ENCODE data around the gene ANO2. TPM values are rescaled to one million over a fixed set of nuclear protein-coding genes. Genes with fewer than 3 reads are reported as not detected.

The ANO2 gene
- total RNA-seq (not detected), polyA plus RNA-seq (not detected)

DNA sequence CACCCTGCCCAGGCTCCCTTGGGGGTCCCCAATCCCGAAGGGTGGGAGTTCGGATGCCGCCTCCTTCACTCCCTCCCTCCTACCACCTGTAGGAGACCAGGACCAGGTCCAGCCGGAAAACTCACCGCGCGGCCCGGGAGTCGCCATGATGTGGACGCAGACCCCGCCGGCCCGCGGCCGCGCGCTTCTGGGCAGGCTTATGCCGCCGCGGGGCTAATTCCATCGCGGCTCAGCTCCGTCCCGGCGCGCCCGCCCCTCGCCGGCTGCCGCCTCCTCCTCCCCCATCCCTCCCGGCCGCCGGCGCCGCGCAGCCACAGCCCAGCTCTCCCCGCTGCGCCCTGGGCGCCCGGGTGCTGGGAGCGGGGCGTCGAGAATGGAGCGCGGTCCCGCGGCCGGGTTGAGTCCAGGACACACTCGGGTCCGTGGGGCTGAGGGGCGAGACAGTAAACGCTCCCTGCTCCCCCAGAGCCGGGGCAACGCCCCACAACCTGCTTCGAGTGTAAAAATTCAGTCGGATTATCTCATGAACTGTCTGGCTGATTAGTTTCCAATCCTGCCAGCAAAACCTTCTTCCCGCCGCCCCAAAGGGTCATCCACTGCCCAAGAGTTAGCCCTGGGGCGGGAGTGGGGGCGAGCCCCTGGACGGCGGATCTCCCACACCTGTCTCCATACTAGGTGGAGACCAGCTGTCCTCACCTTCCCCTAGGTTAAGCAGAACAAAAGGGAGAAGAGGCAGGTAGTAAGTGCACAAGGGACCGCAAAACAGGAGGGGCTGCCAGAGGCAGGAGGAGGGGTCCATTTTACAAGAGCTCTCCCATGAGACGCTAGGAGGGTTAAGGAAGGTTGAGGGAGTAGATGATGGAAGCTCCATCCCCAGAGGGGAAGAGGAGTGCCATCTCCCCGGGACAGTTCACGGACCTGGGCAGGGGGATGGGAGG lies at the start of gene ANO2:
Gene ANO2, minus strand, starts transcription at position 189 of the 938 bp plus-strand sequence. Its CDS starts 42 bp downstream, at position 147.
- H3K4me1 Mint-ChIP-seq = peaks cover 0 to 7% (median 0%) of the 10 kb centered on the region in 4 donors
- H3K4me3 Mint-ChIP-seq = peak within 1 kb of the TSS in 1 of 8 donors; percentile 54
- peaks cover 52 to 73% of the 10 kb centered on the region in 2 donors for H3K27me3 Mint-ChIP-seq

DNA sequence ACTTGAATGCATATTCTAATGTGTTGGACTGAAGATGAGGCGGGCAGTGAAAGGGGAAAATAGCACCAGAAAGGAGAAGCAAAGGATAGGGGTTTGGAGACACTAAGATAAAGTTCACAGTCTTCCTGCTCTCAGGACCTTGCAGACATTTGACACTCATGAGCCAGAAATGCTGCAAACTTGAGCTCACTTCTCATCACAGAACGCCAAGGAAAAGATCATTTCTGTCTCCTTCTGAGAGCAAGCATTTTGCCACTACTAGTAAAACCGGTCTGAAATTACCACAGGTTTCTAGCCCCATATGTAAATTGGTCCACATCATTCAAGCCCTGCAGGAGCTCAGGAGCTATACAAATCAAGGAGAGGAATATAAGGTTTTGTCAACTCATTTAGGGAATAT lies 44.6 kb upstream of the ANO2 start:
- CTCF ChIA-PET (ENCODE audit: partially characterized antibody) = interaction anchor here (0.7 to 8.7 kb wide), 19 partner anchors 7 to 297 kb away, joined by 3 to 186 read pairs (median 6); no protein-coding TSS in a partner anchor
- Mint-ChIP-seq H3K9me3 (no peaks in the 10 kb centered on the region), H3K27ac (no peak overlapping the region), H3K4me1 (peaks cover 0 to 2% (median 0%) of the 10 kb centered on the region in 4 donors), H3K4me3 (no peak overlapping the region), H3K27me3 (peaks cover 3 to 13% of the 10 kb centered on the region in 2 donors), H3K36me3 (no peaks in the 10 kb centered on the region)
- POLR2A ChIA-PET (ENCODE audit: partially characterized antibody) = no interaction called here
- DNase-seq = no peak
- no peaks in the 10 kb centered on the region for H3K27me3 ChIP-seq (ENCODE audit: insufficient read depth, low read length)
- H3K4me1 ChIP-seq (ENCODE audit: insufficient read depth, low read length) = no peaks in the 10 kb centered on the region
- intact Hi-C loops (cut with micrococcal nuclease) = no loop called here
- no peaks in the 10 kb centered on the region for H3K36me3 ChIP-seq (ENCODE audit: insufficient read depth, low read length)
- no peak overlapping the region for H3K27ac ChIP-seq (ENCODE audit: low read depth, low read length)
- no peaks in the 10 kb centered on the region for H3K9me3 ChIP-seq (ENCODE audit: control insufficient read depth in 1 of 2, low read length in 2 of 2)
- H3K4me3 ChIP-seq (ENCODE audit: low read length in 2 of 2) = no peak overlapping the region

More for the DNA sequence above, at the start of gene ANO2:
- Histone ChIP-seq H3K27ac (ENCODE audit: low read depth, low read length) (no peak within 1 kb of the TSS), H3K27me3 (ENCODE audit: insufficient read depth, low read length) (peaks cover 5% of the 10 kb centered on the region), H3K4me3 (ENCODE audit: low read length in 2 of 2) (no peak within 1 kb of the TSS), H3K36me3 (ENCODE audit: insufficient read depth, low read length) (no peaks in the 10 kb centered on the region), H3K4me1 (ENCODE audit: insufficient read depth, low read length) (no peaks in the 10 kb centered on the region), H3K9me3 (ENCODE audit: control insufficient read depth in 1 of 2, low read length in 2 of 2) (no peaks in the 10 kb centered on the region)
- intact Hi-C loops (cut with micrococcal nuclease) = no loop called here
- ChIA-PET POLR2A (ENCODE audit: partially characterized antibody) (no interaction called here), CTCF (ENCODE audit: partially characterized antibody) (no interaction called here)
- no peaks in the 10 kb centered on the region for H3K36me3 Mint-ChIP-seq
- no peak within 1 kb of the TSS for H3K27ac Mint-ChIP-seq
- DNase-seq = no peak
- peaks cover 0 to 3% (median 0%) of the 10 kb centered on the region in 8 donors for H3K9me3 Mint-ChIP-seq

DNA sequence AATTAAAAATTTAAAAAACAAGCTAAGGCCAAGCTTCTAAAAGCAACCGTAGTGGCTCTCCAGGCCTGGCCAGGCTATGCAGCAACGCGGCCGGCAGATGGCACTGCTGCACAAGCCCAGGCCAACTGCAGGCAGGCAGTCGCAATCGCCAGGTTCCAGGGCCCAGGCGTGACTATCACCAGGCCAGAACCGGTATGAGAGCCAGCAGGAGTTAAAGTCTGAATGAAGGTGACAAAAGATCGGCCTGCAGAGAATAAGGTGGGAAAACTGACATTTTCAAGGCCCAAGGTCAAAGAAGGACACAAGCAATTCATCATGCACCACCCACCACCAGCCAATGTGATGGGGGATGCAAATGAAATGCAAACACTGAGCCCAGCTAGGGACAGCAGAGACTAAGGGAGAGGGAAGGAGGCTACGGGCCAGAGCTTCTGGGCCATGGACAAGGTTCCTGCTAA lies 43.6 kb upstream of the ANO2 start:
- peak; percentile 47 to 60 (median 55) for DNase-seq
- H3K4me1 ChIP-seq (ENCODE audit: insufficient read depth, low read length) = no peaks in the 10 kb centered on the region
- Mint-ChIP-seq H3K27me3 (peaks cover 3 to 6% of the 10 kb centered on the region in 2 donors), H3K4me3 (no peak overlapping the region), H3K36me3 (no peaks in the 10 kb centered on the region), H3K27ac (no peak overlapping the region), H3K9me3 (no peaks in the 10 kb centered on the region), H3K4me1 (peaks cover 0 to 2% (median 0%) of the 10 kb centered on the region in 4 donors)
- POLR2A ChIA-PET (ENCODE audit: partially characterized antibody) = no interaction called here
- CTCF ChIA-PET (ENCODE audit: partially characterized antibody) = interaction anchor here (0.6 to 8.7 kb wide), 35 partner anchors 8 to 332 kb away, joined by 3 to 186 read pairs (median 4); no protein-coding TSS in a partner anchor
- intact Hi-C loops (cut with micrococcal nuclease) = loop anchor here (1.0 kb wide), 1 partner anchor 52 kb away; no protein-coding TSS in a partner anchor
- H3K4me3 ChIP-seq (ENCODE audit: low read length in 2 of 2) = no peak overlapping the region
- H3K9me3 ChIP-seq (ENCODE audit: control insufficient read depth in 1 of 2, low read length in 2 of 2) = no peaks in the 10 kb centered on the region
- H3K36me3 ChIP-seq (ENCODE audit: insufficient read depth, low read length) = no peaks in the 10 kb centered on the region
- no peak overlapping the region for H3K27ac ChIP-seq (ENCODE audit: low read depth, low read length)
- no peaks in the 10 kb centered on the region for H3K27me3 ChIP-seq (ENCODE audit: insufficient read depth, low read length)

DNA sequence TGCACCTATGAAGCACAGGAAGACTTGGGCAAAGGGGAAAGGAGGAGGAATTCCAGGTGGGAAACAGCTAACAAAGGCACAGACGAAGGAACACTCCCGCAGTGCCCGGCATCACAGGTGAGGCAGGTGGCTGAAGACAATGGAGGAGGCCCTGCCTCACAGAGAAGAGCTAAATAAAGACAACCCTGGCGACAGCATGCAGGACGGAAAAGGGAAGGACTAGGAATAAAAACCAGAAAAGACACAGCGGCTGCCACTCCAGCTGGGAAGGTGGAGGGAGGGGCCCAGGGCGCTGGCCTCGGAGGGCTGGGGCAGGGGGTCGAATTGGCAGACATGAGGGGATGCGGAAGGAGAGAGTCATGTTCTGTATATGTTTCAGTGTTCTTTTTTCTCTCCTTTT lies 43.0 kb upstream of the ANO2 start:
- H3K4me3 ChIP-seq (ENCODE audit: low read length in 2 of 2) = no peak overlapping the region
- H3K27me3 ChIP-seq (ENCODE audit: insufficient read depth, low read length) = no peaks in the 10 kb centered on the region
- DNase-seq = no peak
- Mint-ChIP-seq H3K27me3 (peaks cover 3 to 6% of the 10 kb centered on the region in 2 donors), H3K4me1 (peaks cover 0 to 2% (median 0%) of the 10 kb centered on the region in 4 donors), H3K27ac (no peak overlapping the region), H3K4me3 (no peak overlapping the region), H3K9me3 (no peaks in the 10 kb centered on the region), H3K36me3 (no peaks in the 10 kb centered on the region)
- H3K27ac ChIP-seq (ENCODE audit: low read depth, low read length) = no peak overlapping the region
- no peaks in the 10 kb centered on the region for H3K9me3 ChIP-seq (ENCODE audit: control insufficient read depth in 1 of 2, low read length in 2 of 2)
- no peaks in the 10 kb centered on the region for H3K4me1 ChIP-seq (ENCODE audit: insufficient read depth, low read length)
- CTCF ChIA-PET (ENCODE audit: partially characterized antibody) = interaction anchor here (0.6 to 8.7 kb wide), 31 partner anchors 9 to 333 kb away, joined by 3 to 186 read pairs (median 4); no protein-coding TSS in a partner anchor
- no peaks in the 10 kb centered on the region for H3K36me3 ChIP-seq (ENCODE audit: insufficient read depth, low read length)
- POLR2A ChIA-PET (ENCODE audit: partially characterized antibody) = no interaction called here
- intact Hi-C loops (cut with micrococcal nuclease) = loop anchor here (1.0 kb wide), 1 partner anchor 52 kb away; no protein-coding TSS in a partner anchor

DNA sequence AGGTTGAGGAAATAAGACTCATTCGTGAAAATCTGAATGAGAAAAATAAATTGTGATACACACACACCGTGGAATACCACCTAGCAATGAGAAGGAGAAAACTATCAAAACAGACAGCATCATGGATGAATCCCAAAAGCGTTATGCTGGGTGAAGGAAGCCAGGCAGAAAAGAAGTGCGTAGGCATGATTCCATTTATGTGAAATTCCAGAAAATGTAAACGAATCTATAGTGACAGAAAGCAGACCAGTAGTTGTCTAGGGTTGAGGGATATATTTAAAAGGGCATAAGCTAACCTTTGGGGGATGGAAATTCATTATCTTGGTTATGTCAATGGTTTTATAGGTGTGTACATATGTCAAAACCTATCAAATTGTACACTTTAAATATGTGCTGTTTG lies 42.5 kb upstream of the ANO2 start:
- ChIA-PET CTCF (ENCODE audit: partially characterized antibody) (interaction anchor here (1.0 to 8.7 kb wide), 21 partner anchors 8 to 333 kb away, joined by 3 to 186 read pairs (median 7); no protein-coding TSS in a partner anchor), POLR2A (ENCODE audit: partially characterized antibody) (no interaction called here)
- H3K27me3 Mint-ChIP-seq = peaks cover 4 to 6% of the 10 kb centered on the region in 2 donors
- DNase-seq = no peak
- no peak overlapping the region for H3K4me3 Mint-ChIP-seq
- H3K4me1 Mint-ChIP-seq = peaks cover 0 to 2% (median 0%) of the 10 kb centered on the region in 4 donors
- Histone ChIP-seq H3K4me1 (ENCODE audit: insufficient read depth, low read length) (no peaks in the 10 kb centered on the region), H3K9me3 (ENCODE audit: control insufficient read depth in 1 of 2, low read length in 2 of 2) (no peaks in the 10 kb centered on the region), H3K36me3 (ENCODE audit: insufficient read depth, low read length) (no peaks in the 10 kb centered on the region), H3K27ac (ENCODE audit: low read depth, low read length) (no peak overlapping the region), H3K4me3 (ENCODE audit: low read length in 2 of 2) (no peak overlapping the region), H3K27me3 (ENCODE audit: insufficient read depth, low read length) (no peaks in the 10 kb centered on the region)
- intact Hi-C loops (cut with micrococcal nuclease) = no loop called here
- no peaks in the 10 kb centered on the region for H3K36me3 Mint-ChIP-seq
- H3K9me3 Mint-ChIP-seq = no peaks in the 10 kb centered on the region
- H3K27ac Mint-ChIP-seq = peak overlapping the region in 1 of 7 donors; percentile 57

DNA sequence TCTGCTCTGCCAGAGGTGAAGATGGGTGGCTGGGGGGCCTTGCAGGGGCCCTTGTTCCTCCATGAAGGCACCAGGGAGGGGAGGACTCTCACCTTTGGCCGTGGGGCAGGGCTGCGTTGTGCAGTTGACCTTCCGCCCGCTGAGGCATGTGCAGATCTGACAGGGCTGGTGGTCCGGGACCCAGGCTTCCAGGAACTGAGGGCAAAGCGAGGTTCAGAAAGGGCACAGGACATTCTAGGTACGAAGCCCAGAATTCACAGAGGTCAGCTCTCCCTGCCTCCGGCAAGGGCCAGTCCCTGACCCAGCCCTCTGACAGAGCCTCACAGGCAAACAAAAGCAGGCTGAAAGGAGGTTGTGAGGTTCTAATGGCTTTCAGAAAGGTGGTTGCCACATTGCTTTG lies 40.4 kb upstream of the ANO2 start:
- CTCF ChIA-PET (ENCODE audit: partially characterized antibody) = interaction anchor here (1.4 to 1.7 kb wide), 2 partner anchors 53 to 299 kb away, joined by 3 to 12 read pairs; no protein-coding TSS in a partner anchor

DNA sequence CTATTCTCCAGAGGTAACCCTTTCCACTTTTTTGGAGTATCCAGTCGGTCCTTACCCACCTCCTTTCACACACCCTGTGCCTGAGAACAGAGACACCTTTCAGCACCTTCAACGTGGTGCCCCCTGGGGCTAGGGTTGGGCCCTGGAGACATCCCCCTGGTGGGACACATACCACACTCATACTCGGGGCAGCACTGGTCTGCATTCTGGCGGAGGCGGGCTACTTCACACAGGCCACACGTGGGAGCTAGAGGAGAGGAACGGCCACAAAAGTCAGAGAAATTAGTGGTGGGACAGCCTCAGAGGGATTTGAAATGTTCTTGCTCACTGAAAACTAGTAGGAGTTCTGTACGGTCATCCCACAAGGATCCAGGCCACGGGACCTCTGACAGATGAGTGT lies 39.8 kb upstream of the ANO2 start:
- no peak overlapping the region for H3K27ac ChIP-seq (ENCODE audit: low read depth, low read length)
- no peaks in the 10 kb centered on the region for H3K36me3 ChIP-seq (ENCODE audit: insufficient read depth, low read length)
- no peak for DNase-seq
- no peak overlapping the region for H3K4me3 ChIP-seq (ENCODE audit: low read length in 2 of 2)
- Mint-ChIP-seq H3K4me3 (peak overlapping the region in 1 of 8 donors; percentile 11), H3K36me3 (no peaks in the 10 kb centered on the region), H3K9me3 (peaks cover 0 to 3% (median 0%) of the 10 kb centered on the region in 8 donors), H3K27ac (peak overlapping the region in 1 of 7 donors; percentile 64), H3K27me3 (peaks cover 8 to 9% of the 10 kb centered on the region in 2 donors), H3K4me1 (peaks cover 0 to 2% (median 0%) of the 10 kb centered on the region in 4 donors)
- H3K9me3 ChIP-seq (ENCODE audit: control insufficient read depth in 1 of 2, low read length in 2 of 2) = no peaks in the 10 kb centered on the region
- POLR2A ChIA-PET (ENCODE audit: partially characterized antibody) = no interaction called here
- intact Hi-C loops (cut with micrococcal nuclease) = no loop called here
- no peaks in the 10 kb centered on the region for H3K27me3 ChIP-seq (ENCODE audit: insufficient read depth, low read length)
- CTCF ChIA-PET (ENCODE audit: partially characterized antibody) = interaction anchor here (1.0 kb wide), 1 partner anchor 53 kb away, joined by 3 read pairs; no protein-coding TSS in a partner anchor
- H3K4me1 ChIP-seq (ENCODE audit: insufficient read depth, low read length) = no peaks in the 10 kb centered on the region

More for the DNA sequence above, 40.4 kb upstream of the ANO2 start:
- POLR2A ChIA-PET (ENCODE audit: partially characterized antibody) = no interaction called here
- Histone ChIP-seq H3K27me3 (ENCODE audit: insufficient read depth, low read length) (no peaks in the 10 kb centered on the region), H3K27ac (ENCODE audit: low read depth, low read length) (no peak overlapping the region), H3K9me3 (ENCODE audit: control insufficient read depth in 1 of 2, low read length in 2 of 2) (no peaks in the 10 kb centered on the region), H3K4me1 (ENCODE audit: insufficient read depth, low read length) (no peaks in the 10 kb centered on the region), H3K4me3 (ENCODE audit: low read length in 2 of 2) (no peak overlapping the region), H3K36me3 (ENCODE audit: insufficient read depth, low read length) (no peaks in the 10 kb centered on the region)
- peaks cover 8 to 9% of the 10 kb centered on the region in 2 donors for H3K27me3 Mint-ChIP-seq
- peaks cover 0 to 3% (median 0%) of the 10 kb centered on the region in 8 donors for H3K9me3 Mint-ChIP-seq
- H3K36me3 Mint-ChIP-seq = no peaks in the 10 kb centered on the region
- DNase-seq = no peak
- peaks cover 0 to 2% (median 0%) of the 10 kb centered on the region in 4 donors for H3K4me1 Mint-ChIP-seq
- H3K27ac Mint-ChIP-seq = no peak overlapping the region
- no peak overlapping the region for H3K4me3 Mint-ChIP-seq
- intact Hi-C loops (cut with micrococcal nuclease) = no loop called here

Measured in CD4-positive, alpha-beta memory T cell (primary cell).